ENCODE data around the gene ALDH16A1.

DNA sequence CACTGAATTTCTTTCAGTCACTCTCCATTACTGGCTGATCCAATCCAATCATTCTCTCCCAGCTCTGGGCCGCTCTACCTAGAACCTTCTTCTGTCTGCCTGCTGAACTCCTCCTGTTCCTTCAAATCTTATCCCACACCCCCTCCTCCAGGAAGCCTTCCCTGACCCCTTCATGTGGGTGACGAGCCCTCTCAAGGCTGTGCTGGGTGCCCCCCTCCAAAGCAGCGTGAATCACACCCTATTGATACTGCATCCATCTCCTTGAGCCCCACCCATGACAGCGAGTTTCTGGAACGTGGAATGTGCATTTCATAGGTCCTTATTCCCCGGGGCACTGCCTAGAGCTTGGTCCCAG, 4.6 kb upstream of the ALDH16A1 start:
- TF ChIP-seq POLR2A (IDR thresholded peaks at IDR 0.05), result no peak
- TF ChIP-seq, protein P1, sequence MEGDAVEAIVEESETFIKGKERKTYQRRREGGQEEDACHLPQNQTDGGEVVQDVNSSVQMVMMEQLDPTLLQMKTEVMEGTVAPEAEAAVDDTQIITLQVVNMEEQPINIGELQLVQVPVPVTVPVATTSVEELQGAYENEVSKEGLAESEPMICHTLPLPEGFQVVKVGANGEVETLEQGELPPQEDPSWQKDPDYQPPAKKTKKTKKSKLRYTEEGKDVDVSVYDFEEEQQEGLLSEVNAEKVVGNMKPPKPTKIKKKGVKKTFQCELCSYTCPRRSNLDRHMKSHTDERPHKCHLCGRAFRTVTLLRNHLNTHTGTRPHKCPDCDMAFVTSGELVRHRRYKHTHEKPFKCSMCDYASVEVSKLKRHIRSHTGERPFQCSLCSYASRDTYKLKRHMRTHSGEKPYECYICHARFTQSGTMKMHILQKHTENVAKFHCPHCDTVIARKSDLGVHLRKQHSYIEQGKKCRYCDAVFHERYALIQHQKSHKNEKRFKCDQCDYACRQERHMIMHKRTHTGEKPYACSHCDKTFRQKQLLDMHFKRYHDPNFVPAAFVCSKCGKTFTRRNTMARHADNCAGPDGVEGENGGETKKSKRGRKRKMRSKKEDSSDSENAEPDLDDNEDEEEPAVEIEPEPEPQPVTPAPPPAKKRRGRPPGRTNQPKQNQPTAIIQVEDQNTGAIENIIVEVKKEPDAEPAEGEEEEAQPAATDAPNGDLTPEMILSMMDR (IDR thresholded peaks at IDR 0.05 in 4 of 5, conservative IDR thresholded peaks at IDR 0.05 in 1 of 5), result no peak

Measured in gastrocnemius medialis (tissue), 4 donors.